ENCODE measurements around the gene QPRT.
"Not testable (repeated sequence)": the region's sequence is repeated elsewhere in the genome, so short reads cannot be mapped to it uniquely, and the experiment has no call there.

QPRT gene

DNA sequence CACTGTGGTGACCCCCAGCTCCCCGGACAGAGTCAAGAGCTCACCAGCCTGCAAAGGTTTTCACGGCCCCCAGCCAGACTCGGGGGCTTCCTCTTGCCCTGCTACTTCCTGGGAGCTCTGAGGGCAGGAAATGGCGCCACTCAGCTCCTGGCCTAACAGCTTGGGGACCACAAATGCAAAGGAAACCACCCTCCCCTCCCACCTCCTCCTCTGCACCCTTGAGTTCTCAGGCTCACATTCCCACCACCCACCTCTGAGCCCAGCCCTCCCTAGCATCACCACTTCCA is 16.3 kb upstream of the QPRT start:
- no peak for DNase-seq (ENCODE audit: low read depth in 2 of 2)

DNA sequence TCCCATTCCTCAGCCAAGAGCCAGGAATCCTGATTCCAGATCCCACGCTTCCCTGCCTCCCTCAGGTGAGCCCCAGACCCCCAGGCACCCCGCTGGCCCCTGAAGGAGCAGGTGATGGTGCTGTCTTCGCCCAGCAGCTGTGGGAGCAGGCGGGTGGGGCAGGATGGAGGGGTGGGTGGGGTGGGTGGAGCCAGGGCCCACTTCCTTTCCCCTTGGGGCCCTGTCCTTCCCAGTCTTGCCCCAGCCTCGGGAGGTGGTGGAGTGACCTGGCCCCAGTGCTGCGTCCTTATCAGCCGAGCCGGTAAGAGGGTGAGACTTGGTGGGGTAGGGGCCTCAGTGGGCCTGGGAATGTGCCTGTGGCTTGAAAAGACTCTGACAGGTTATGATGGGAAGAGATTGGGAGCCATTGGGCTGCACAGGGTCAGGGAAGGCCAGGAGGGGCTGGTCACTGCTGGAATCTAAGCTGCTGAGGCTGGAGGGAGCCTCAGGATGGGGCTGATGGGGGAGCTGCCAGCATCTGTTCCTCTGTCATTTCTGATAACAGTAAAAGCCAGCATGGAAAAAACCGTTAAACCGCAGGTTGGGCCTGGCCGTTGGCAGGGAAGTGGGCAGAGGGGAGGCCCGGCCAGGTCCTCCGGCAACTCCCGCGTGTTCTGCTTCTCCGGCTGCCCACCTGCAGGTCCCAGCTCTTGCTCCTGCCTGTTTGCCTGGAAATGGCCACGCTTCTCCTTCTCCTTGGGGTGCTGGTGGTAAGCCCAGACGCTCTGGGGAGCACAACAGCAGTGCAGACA is 15.8 kb upstream of the QPRT start, which contains the start of gene SPN:
Gene SPN (plus strand): TSS at position 232 of the 791 bp plus-strand sequence. CDS start 482 bp downstream, at position 714.
- DNase-seq (ENCODE audit: low read depth in 2 of 2) = no peak

GRCh38 chr16:29663807-29664090 is 15.2 kb upstream of the QPRT start:
- no peak for DNase-seq (ENCODE audit: low read depth in 2 of 2)

- DNase-seq (ENCODE audit: low read depth in 2 of 2) = no peak
These were observed 14.7 kb upstream of the QPRT start for GRCh38 chr16:29664091-29664921.

DNA sequence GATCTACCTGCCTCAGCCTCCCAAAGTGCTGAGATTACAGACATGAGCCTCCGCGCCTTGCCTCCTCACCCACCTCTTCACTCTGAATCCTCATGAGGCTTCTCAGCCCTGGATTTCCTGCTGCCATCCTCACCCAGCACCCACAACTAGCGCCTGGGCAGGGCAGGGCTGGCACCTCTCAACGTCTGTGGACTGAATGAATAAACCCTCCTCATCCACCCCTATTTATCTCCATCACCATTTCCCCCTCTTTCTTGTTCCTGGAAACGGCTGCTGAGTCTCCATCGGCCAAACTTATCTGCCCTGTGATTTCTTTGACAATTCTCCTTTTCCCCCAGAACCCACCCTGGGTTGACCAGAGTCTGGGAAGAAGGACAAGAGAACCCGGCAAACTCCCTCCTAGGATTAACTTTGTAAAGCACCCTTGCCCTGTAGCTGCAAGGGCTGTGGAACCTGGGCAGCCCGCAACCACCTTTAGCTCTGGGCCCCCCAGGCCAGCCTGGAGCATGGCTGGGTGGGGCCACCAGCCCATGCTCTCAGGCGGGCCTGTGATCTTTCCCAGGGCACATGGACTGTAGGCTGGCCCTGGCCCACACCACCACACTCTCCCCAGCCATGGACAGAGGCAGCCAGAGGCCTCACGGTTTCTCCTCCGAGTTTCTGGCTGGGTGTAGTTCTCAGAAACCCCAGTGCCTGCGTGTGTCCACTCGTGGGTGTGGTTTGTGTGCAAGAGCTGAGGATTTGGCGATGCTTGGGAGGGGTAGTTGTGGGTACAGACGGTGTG is 13.5 kb upstream of the QPRT start:
- DNase-seq (ENCODE audit: low read depth in 2 of 2) = no peak

GRCh38 chr16:29667322-29667610 is 11.7 kb upstream of the QPRT start:
- not testable (repeated sequence) for DNase-seq (ENCODE audit: low read depth in 2 of 2)

GRCh38 chr16:29667755-29668154 is 11.2 kb upstream of the QPRT start:
- DNase-seq (ENCODE audit: low read depth in 2 of 2) = no peak

GRCh38 chr16:29668267-29668666 is 10.7 kb upstream of the QPRT start:
- DNase-seq (ENCODE audit: low read depth in 2 of 2) = no peak

DNA sequence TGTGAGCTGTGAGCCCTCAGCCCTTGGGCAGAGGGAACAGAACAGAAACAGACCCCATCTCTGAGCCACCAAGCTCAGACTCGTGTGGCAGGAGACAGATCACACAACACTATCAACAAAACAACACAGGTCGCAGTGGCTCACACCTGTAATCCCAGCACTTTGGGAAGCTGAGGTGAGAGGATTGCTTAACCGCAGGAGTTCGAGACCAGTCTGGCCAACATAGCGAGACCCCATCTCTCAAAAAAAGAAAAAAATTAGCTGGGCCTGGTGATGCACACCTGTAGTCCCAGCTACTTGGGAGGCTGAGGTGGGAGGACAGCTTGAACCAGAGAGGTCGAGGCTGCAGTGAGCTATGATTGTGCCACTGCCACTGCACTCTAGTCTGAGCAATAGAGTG is 5.5 kb upstream of the QPRT start:
- no peak for DNase-seq (ENCODE audit: low read depth in 2 of 2)

GRCh38 chr16:29674188-29674587 is 4.8 kb upstream of the QPRT start:
- DNase-seq (ENCODE audit: low read depth in 2 of 2) = no peak

- DNase-seq (ENCODE audit: low read depth in 2 of 2) = no peak
These were observed 3.0 kb upstream of the QPRT start for GRCh38 chr16:29675811-29676643.

DNA sequence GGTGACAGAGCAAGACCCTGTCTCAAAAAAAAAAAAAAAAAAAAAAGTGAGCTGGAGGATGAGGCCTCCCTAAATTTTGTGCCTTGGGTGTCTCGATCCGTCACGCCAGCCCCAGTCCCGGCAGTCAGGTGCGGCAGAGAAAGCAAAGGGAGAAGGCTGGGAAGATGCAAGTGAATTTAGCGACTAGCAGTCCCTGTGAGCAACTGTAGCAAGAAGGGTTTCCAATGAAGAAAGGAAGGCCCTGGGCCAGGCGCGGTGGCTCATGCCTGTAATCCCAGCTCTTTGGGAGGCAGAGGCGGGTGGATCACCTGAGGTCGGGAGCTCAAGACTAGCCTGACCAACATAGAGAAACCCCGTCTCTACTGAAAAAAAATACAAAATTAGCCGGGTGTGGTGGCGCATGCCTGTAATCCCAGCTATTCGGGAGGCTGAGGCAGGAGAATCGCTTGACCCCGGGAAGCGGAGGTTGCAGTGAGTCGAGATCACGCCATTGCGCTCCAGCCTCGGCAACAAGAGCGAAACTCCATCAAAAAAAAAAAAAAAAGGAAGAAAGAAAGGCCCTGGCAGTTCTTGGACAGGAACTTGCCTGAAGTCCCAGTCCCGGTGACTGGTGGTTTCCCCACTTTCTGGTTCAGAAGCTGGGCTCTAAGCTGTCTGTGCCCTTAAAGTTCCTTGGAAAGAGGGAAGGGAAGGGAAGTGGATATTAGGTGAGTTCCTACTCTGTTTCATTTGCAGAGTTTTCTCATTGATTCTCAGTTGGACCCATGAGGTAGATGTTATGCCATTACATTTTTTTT is 1.8 kb upstream of the QPRT start:
- DNase-seq (ENCODE audit: low read depth in 2 of 2) = no peak

DNA sequence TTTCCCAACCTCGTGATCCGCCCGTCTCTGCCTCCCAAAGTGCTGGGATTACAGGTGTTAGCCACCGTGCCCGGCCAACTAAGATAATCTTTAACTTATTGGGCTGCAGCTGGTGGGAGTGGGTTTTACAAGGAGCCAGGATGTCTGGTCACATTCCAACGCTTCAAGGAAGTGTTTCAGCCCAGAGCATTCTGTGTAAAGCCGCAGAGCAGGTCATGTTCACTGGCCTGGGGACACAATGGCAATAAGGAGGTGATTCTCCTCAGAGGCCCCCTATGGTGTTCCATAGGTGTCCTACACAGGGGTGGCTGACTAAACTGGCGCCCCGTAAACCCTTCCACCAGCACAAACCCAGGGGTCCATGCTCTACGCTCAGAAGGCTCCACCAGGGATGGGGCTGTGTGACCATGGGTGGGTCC is 1.2 kb downstream of the QPRT start:
- no peak for DNase-seq (ENCODE audit: low read depth in 2 of 2)

- no peak for DNase-seq (ENCODE audit: low read depth in 2 of 2)
These were observed 4.6 kb downstream of the QPRT start for GRCh38 chr16:29683543-29684090.

- DNase-seq (ENCODE audit: low read depth in 2 of 2) = no peak
These were observed 5.7 kb downstream of the QPRT start for GRCh38 chr16:29684679-29685078.

DNA sequence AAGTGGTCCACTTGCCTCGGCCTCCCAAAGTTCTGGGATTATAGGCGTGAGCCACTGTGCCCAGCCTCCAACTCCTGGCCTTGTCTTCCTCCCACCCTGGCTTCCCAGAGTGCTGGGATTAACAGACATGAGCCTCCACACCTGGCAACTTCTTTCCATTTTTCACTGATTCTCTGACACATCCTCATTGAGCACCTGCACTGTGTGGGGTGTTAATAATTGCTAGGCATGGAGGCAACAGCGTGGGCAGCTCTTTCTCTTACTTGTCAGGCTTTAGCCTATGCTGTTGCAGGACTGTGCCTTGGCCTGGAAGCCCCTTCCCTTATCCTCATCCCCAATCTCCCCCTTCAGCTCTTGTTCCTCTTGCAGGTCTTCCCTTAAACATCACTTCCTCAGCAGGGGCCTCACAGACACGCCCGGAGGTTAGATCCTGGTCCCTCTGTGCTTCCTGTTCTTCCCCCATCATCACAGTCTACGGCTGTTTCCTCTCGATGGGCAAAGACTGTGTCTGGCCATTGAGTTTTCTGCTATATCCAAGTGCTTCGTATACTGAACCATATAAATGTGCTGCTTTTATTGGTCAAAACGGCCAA is 7.9 kb downstream of the QPRT start:
- no peak for DNase-seq (ENCODE audit: low read depth in 2 of 2)

DNA sequence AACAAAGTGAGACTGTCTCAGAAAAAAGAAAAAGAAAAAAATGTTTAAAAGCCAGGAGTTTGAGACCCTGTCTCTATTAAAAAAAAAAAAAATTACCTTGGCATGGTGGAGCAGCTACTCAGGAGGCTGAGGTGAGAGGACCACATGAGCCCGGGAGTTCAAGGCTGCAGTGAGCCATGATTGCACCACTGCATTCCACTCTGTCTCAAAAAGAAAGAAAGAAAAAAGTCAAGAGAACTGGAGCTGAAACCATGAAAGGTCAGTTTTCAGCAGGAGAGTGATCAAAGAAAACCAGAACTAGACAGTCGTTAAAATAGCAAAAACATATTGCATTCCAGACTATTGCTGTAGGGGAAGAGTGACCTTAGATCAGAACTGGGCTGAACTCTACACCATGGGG is 8.8 kb downstream of the QPRT start:
- DNase-seq (ENCODE audit: low read depth in 2 of 2) = no peak

DNA sequence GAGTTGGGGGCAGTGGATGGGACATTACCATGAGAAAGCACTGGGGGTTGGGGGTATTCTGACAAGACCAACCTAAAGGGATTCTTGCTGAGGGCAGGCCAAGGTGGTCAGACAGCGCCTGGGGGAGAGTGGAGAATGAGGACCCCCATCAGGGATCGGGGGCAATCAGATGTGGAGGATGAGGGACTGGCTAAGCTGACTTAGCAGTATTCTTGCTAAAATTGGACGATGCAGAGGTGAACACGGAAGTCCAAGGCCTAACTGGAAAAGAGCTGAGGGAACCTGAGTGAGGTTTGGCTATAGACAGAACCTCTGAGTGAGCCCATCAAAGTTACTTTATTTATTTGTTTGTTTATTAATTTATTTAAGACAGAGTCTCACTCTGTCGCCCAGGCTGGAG is 9.2 kb downstream of the QPRT start:
- no peak for DNase-seq (ENCODE audit: low read depth in 2 of 2)

GRCh38 chr16:29689490-29690351 is 10.7 kb downstream of the QPRT start:
- not testable (repeated sequence) for DNase-seq (ENCODE audit: low read depth in 2 of 2)

Measured in stimulated activated CD8-positive, alpha-beta memory T cell treated with anti-CD3 and anti-CD28 coated beads, Interleukin-2, amount 100 ng/mL, for 1 hour (primary cell).